GM23338 (cell line): Measurements from ENCODE around the gene CNNM4. TPM values are rescaled to one million over a fixed set of nuclear protein-coding genes. Genes with fewer than 3 reads are reported as not detected.

ENCODE experiments used
- ATAC-seq: fragments of 200-7000 bp; cut with Tn5 transposase; 3 replicates; pipeline ENCODE4 v1.9.1; 2020
- DNase-seq: peaks from one replicate; pipeline ENCODE4 v3.0.0-alpha.2; 2015; ENCODE audit warnings: low spot score
- H2AFZ ChIP-seq: fragments of 200-600 bp; sonication (generic); 2 replicates; pipeline ENCODE4 v1.8.0; 2016; ENCODE audit warnings: antibody characterized with exemption, mild to moderate bottlenecking, moderate library complexity
- H3F3A ChIP-seq: fragments of 200-600 bp; sonication (generic); replicated peaks from 2 replicates; pipeline ENCODE4 v1.8.0; 2017; ENCODE audit warnings: antibody characterized with exemption, mixed run types, low read depth
- H3K27ac ChIP-seq: fragments of 200-600 bp; sonication (generic); 2 replicates; pipeline ENCODE4 v1.6.1; 2016; ENCODE audit warnings: low read depth
- H3K27me3 ChIP-seq: fragments of 200-600 bp; sonication (generic); 2 replicates; pipeline ENCODE4 v1.8.0; 2016; ENCODE audit warnings: mild to moderate bottlenecking, mixed run types, moderate library complexity; ENCODE audit not compliant: insufficient read depth
- H3K36me3 ChIP-seq: fragments of 200-600 bp; sonication (generic); 2 replicates; pipeline ENCODE4 v1.8.0; 2016; ENCODE audit warnings: mild to moderate bottlenecking; ENCODE audit not compliant: insufficient read depth
- H3K4me1 ChIP-seq: fragments of 200-600 bp; sonication (generic); 2 replicates; pipeline ENCODE4 v1.8.0; 2016; ENCODE audit warnings: mild to moderate bottlenecking, moderate library complexity; ENCODE audit not compliant: insufficient read depth
- H3K4me2 ChIP-seq: fragments of 200-600 bp; sonication (generic); 2 replicates; pipeline ENCODE4 v1.7.1; 2017; ENCODE audit warnings: mixed run types
- H3K4me3 ChIP-seq: fragments of 200-600 bp; sonication (generic); 2 replicates; pipeline ENCODE4 v1.6.1; 2016; ENCODE audit warnings: mixed run types
- H3K79me2 ChIP-seq: fragments of 200-600 bp; sonication (generic); replicated peaks from 2 replicates; pipeline ENCODE4 v1.8.0; 2017; ENCODE audit warnings: mild to moderate bottlenecking; ENCODE audit not compliant: insufficient read depth
- H3K9me2 ChIP-seq: fragments of 200-600 bp; sonication (generic); 2 replicates; pipeline ENCODE4 v1.8.0; 2017; ENCODE audit not compliant: insufficient read depth
- H4K20me1 ChIP-seq: fragments of 200-600 bp; sonication (generic); replicated peaks from 2 replicates; pipeline ENCODE4 v1.8.0; 2017; ENCODE audit warnings: mild to moderate bottlenecking; ENCODE audit not compliant: insufficient read depth
- H3K27ac Mint-ChIP-seq: 2 replicates; pipeline ENCODE4 v1.8.0; 2020; ENCODE audit warnings: inconsistent platforms, mild to moderate bottlenecking, moderate library complexity, mixed read lengths
- H3K27me3 Mint-ChIP-seq: 3 replicates; pipeline ENCODE4 v1.8.0; 2022; ENCODE audit warnings: low read depth, mild to moderate bottlenecking, moderate library complexity, mixed read lengths, inconsistent platforms; ENCODE audit not compliant: insufficient read depth, poor library complexity
- H3K36me3 Mint-ChIP-seq: 3 replicates; pipeline ENCODE4 v1.8.0; 2021; ENCODE audit warnings: low read depth, mild to moderate bottlenecking, inconsistent platforms, moderate library complexity, mixed read lengths
- H3K4me1 Mint-ChIP-seq: 3 replicates; pipeline ENCODE4 v1.8.0; 2020; ENCODE audit warnings: mild to moderate bottlenecking, inconsistent platforms, mixed read lengths
- H3K4me3 Mint-ChIP-seq: 3 replicates; pipeline ENCODE4 v1.8.0; 2021; ENCODE audit warnings: moderate library complexity, mild to moderate bottlenecking, inconsistent platforms, mixed read lengths
- H3K9me3 Mint-ChIP-seq: 3 replicates; pipeline ENCODE4 v1.8.0; 2020; ENCODE audit warnings: moderate library complexity, mild to moderate bottlenecking, inconsistent platforms, mixed read lengths
- CREB1 ChIP-seq: fragments of 250-450 bp; sonication (Bioruptor Pico); IDR thresholded peaks from 2 replicates; pipeline ENCODE4 v1.5.0; 2020; ENCODE audit warnings: low read depth, mild to moderate bottlenecking, moderate library complexity
- EZH2 ChIP-seq: fragments of 200-600 bp; sonication (generic); IDR thresholded peaks from one replicate; pipeline ENCODE4 v1.8.0; 2017; ENCODE audit warnings: antibody characterized with exemption, mild to moderate bottlenecking, low read depth; ENCODE audit not compliant: unreplicated experiment
- JUNB ChIP-seq: IDR thresholded peaks from one replicate; pipeline ENCODE4 v1.6.1; 2016; ENCODE audit warnings: antibody characterized with exemption; ENCODE audit not compliant: unreplicated experiment
- NANOG ChIP-seq: IDR thresholded peaks from 2 replicates; pipeline ENCODE4 v1.6.1; 2016; ENCODE audit warnings: antibody characterized with exemption, borderline replicate concordance
- POLR2AphosphoS5 ChIP-seq: IDR thresholded peaks from 2 replicates; pipeline ENCODE4 v1.6.1; 2016; ENCODE audit warnings: antibody characterized with exemption, low read depth
- REST ChIP-seq: IDR thresholded peaks from one replicate; pipeline ENCODE4 v1.6.1; 2018; ENCODE audit warnings: antibody characterized with exemption; ENCODE audit not compliant: unreplicated experiment
- STAT1 ChIP-seq: IDR thresholded peaks from one replicate; pipeline ENCODE4 v1.6.1; 2016; ENCODE audit warnings: antibody characterized with exemption; ENCODE audit not compliant: unreplicated experiment
- ZNF114 ChIP-seq: fragments of 250-450 bp; sonication (Bioruptor Pico); IDR thresholded peaks from 2 replicates; pipeline ENCODE4 v1.5.0; 2020; ENCODE audit warnings: mild to moderate bottlenecking, moderate library complexity
- ZNF331 ChIP-seq: fragments of 250-450 bp; sonication (Bioruptor Pico); IDR thresholded peaks from 2 replicates; pipeline ENCODE4 v1.5.0; 2020; ENCODE audit warnings: low read depth, mild to moderate bottlenecking, moderate library complexity
- polyA plus RNA-seq: library from polyadenylated mRNA; unstranded; fragments of >200 nt; fragmentation: Nextera tagmentation; extraction: Ambion mirVana; gene quantifications from 2 replicates; pipeline ENCODE4 v1.2.1, GENCODE V29; 2016
- total RNA-seq: library from RNA; depleted of rRNA; stranded (reverse); fragments of >200 nt; shearing (Covaris generic); gene quantifications from 2 replicates; pipeline ENCODE4 v1.2.3, GENCODE V29; 2014
- TF ChIP-seq, protein P1 (sequence below), 2 experiments: fragments of 200-600 bp in 1 of 2; sonication (generic) in 1 of 2; conservative IDR thresholded peaks; 2 replicates each; pipeline versions ENCODE4 v1.5.1 to v1.6.1; 2016 to 2017; ENCODE audit warnings: antibody characterized with exemption in 2 of 2, low read depth in 2 of 2, mild to moderate bottlenecking in 2 of 2, moderate library complexity in 1 of 2
- TF ChIP-seq, protein P2 (sequence below): fragments of 250-450 bp; sonication (Bioruptor Pico); IDR thresholded peaks from 2 replicates; pipeline ENCODE4 v1.5.0; 2020; ENCODE audit warnings: mild to moderate bottlenecking, moderate library complexity

Gene CNNM4
- total and polyA plus RNA-seq, 2 experiments from 2014 or later, result 2.9 to 12.9 TPM

- TF ChIP-seq REST, result no peak
- TF ChIP-seq POLR2AphosphoS5, result no peak
- no peak for TF ChIP-seq JUNB
- TF ChIP-seq STAT1, result no peak
- TF ChIP-seq, protein P1, sequence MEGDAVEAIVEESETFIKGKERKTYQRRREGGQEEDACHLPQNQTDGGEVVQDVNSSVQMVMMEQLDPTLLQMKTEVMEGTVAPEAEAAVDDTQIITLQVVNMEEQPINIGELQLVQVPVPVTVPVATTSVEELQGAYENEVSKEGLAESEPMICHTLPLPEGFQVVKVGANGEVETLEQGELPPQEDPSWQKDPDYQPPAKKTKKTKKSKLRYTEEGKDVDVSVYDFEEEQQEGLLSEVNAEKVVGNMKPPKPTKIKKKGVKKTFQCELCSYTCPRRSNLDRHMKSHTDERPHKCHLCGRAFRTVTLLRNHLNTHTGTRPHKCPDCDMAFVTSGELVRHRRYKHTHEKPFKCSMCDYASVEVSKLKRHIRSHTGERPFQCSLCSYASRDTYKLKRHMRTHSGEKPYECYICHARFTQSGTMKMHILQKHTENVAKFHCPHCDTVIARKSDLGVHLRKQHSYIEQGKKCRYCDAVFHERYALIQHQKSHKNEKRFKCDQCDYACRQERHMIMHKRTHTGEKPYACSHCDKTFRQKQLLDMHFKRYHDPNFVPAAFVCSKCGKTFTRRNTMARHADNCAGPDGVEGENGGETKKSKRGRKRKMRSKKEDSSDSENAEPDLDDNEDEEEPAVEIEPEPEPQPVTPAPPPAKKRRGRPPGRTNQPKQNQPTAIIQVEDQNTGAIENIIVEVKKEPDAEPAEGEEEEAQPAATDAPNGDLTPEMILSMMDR (conservative IDR thresholded peaks at IDR 0.05; ENCODE audit: low read depth in 2 of 2), result no peak
- TF ChIP-seq ZNF114 (CRISPR knock-in tag), result no peak
- TF ChIP-seq EZH2, result no peak
- no peak for TF ChIP-seq NANOG
- TF ChIP-seq ZNF331 (CRISPR knock-in tag), result no peak
- TF ChIP-seq CREB1 (CRISPR knock-in tag), result no peak
Observed at GRCh38 chr2:96753661-96754282, 6.9 kb upstream of the CNNM4 start (continued).

- Mint-ChIP-seq H3K27ac (no peak overlapping the region), H3K9me3 (no peaks in the 10 kb centered on the region), H3K4me3 (no peak overlapping the region), H3K36me3 (no peaks in the 10 kb centered on the region), H3K27me3 (peaks cover 13% of the 10 kb centered on the region), H3K4me1 (peaks cover 8% of the 10 kb centered on the region)
- no peak overlapping the region for H3K4me2 ChIP-seq
- H3F3A ChIP-seq, result no peaks in the 10 kb centered on the region
- no peak overlapping the region for H3K27ac ChIP-seq
- no peaks in the 10 kb centered on the region for H3K79me2 ChIP-seq
- no peaks in the 10 kb centered on the region for H3K9me2 ChIP-seq
- H3K4me3 ChIP-seq, result no peak overlapping the region
- DNase-seq (no peak), ATAC-seq (no peak)
- no peak overlapping the region for H2AFZ ChIP-seq
- no peaks in the 10 kb centered on the region; the same call in 1 of the 2 replicates for H3K4me1 ChIP-seq
- no peaks in the 10 kb centered on the region for H3K36me3 ChIP-seq
- no peaks in the 10 kb centered on the region for H4K20me1 ChIP-seq
- no peaks in the 10 kb centered on the region for H3K27me3 ChIP-seq
- no peak for TF ChIP-seq NANOG
- TF ChIP-seq POLR2AphosphoS5, result no peak
- TF ChIP-seq CREB1 (CRISPR knock-in tag), result no peak
- TF ChIP-seq, protein P2, sequence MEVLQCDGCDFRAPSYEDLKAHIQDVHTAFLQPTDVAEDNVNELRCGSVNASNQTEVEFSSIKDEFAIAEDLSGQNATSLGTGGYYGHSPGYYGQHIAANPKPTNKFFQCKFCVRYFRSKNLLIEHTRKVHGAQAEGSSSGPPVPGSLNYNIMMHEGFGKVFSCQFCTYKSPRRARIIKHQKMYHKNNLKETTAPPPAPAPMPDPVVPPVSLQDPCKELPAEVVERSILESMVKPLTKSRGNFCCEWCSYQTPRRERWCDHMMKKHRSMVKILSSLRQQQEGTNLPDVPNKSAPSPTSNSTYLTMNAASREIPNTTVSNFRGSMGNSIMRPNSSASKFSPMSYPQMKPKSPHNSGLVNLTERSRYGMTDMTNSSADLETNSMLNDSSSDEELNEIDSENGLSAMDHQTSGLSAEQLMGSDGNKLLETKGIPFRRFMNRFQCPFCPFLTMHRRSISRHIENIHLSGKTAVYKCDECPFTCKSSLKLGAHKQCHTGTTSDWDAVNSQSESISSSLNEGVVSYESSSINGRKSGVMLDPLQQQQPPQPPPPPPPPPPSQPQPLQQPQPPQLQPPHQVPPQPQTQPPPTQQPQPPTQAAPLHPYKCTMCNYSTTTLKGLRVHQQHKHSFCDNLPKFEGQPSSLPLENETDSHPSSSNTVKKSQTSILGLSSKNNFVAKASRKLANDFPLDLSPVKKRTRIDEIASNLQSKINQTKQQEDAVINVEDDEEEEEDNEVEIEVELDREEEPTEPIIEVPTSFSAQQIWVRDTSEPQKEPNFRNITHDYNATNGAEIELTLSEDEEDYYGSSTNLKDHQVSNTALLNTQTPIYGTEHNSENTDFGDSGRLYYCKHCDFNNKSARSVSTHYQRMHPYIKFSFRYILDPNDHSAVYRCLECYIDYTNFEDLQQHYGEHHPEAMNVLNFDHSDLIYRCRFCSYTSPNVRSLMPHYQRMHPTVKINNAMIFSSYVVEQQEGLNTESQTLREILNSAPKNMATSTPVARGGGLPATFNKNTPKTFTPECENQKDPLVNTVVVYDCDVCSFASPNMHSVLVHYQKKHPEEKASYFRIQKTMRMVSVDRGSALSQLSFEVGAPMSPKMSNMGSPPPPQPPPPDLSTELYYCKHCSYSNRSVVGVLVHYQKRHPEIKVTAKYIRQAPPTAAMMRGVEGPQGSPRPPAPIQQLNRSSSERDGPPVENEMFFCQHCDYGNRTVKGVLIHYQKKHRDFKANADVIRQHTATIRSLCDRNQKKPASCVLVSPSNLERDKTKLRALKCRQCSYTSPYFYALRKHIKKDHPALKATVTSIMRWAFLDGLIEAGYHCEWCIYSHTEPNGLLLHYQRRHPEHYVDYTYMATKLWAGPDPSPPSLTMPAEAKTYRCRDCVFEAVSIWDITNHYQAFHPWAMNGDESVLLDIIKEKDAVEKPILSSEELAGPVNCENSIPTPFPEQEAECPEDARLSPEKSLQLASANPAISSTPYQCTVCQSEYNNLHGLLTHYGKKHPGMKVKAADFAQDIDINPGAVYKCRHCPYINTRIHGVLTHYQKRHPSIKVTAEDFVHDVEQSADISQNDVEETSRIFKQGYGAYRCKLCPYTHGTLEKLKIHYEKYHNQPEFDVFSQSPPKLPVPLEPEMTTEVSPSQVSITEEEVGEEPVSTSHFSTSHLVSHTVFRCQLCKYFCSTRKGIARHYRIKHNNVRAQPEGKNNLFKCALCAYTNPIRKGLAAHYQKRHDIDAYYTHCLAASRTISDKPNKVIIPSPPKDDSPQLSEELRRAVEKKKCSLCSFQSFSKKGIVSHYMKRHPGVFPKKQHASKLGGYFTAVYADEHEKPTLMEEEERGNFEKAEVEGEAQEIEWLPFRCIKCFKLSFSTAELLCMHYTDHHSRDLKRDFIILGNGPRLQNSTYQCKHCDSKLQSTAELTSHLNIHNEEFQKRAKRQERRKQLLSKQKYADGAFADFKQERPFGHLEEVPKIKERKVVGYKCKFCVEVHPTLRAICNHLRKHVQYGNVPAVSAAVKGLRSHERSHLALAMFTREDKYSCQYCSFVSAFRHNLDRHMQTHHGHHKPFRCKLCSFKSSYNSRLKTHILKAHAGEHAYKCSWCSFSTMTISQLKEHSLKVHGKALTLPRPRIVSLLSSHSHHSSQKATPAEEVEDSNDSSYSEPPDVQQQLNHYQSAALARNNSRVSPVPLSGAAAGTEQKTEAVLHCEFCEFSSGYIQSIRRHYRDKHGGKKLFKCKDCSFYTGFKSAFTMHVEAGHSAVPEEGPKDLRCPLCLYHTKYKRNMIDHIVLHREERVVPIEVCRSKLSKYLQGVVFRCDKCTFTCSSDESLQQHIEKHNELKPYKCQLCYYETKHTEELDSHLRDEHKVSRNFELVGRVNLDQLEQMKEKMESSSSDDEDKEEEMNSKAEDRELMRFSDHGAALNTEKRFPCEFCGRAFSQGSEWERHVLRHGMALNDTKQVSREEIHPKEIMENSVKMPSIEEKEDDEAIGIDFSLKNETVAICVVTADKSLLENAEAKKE (CRISPR knock-in tag), result no peak
- TF ChIP-seq STAT1, result no peak
Observed at GRCh38 chr2:96754317-96754716, 6.4 kb upstream of the CNNM4 start.
